HG02884 (cell line): ENCODE results near the gene CAMTA2.
"Not testable (repeated sequence)": the region's sequence is repeated elsewhere in the genome, so short reads cannot be mapped to it uniquely, and the experiment has no call there.

Experiments
- ATAC-seq: cut with Tn5 transposase; IDR thresholded peaks from one replicate; pipeline ENCODE4 v1.9.1; 2021; ENCODE audit warnings: mild to moderate bottlenecking, moderate library complexity; ENCODE audit not compliant: unreplicated experiment

The CAMTA2 gene

GRCh38 chr17:4933646-4934045, 53.8 kb downstream of the CAMTA2 start:
- no peak for ATAC-seq

GRCh38 chr17:4932756-4933155, 54.7 kb downstream of the CAMTA2 start:
- no peak for ATAC-seq

GRCh38 chr17:4931963-4932362, 55.5 kb downstream of the CAMTA2 start, which contains the start of gene GP1BA:
Gene GP1BA, plus strand, starts transcription at chr17:4932277. Its CDS starts 328 bp downstream, at chr17:4932605.
- ATAC-seq: no peak

- no peak for ATAC-seq
Measured at GRCh38 chr17:4928881-4929280, 58.6 kb downstream of the CAMTA2 start.

- ATAC-seq: not testable (repeated sequence)
Measured at GRCh38 chr17:4926577-4927335, 60.7 kb downstream of the CAMTA2 start.

GRCh38 chr17:4921320-4921719, 66.2 kb downstream of the CAMTA2 start:
- ATAC-seq: no peak

- no peak for ATAC-seq
Measured at GRCh38 chr17:4920351-4921048, 67.0 kb downstream of the CAMTA2 start.

- ATAC-seq: no peak
Measured at GRCh38 chr17:4919511-4920047, 67.9 kb downstream of the CAMTA2 start.
